Stomach smooth muscle (tissue), 2 donors: Measurements from ENCODE around the gene PODXL2.

Source experiments
- H3K27ac ChIP-seq: one replicate; pipeline ENCODE4 v1.7.0; 2013; ENCODE audit warnings: mild to moderate bottlenecking, low read length, inconsistent platforms
- H3K27me3 ChIP-seq, 2 donors: one replicate each; pipeline ENCODE4 v1.7.0; 2013; ENCODE audit warnings: low read length in 2 of 2; ENCODE audit not compliant: insufficient read depth in 2 of 2, control insufficient read depth in 1 of 2
- H3K36me3 ChIP-seq, 2 donors: one replicate each; pipeline ENCODE4 v1.7.0; 2013; ENCODE audit warnings: low read length in 2 of 2; ENCODE audit not compliant: control insufficient read depth in 2 of 2, insufficient read depth in 2 of 2
- H3K4me1 ChIP-seq: one replicate; pipeline ENCODE4 v1.7.0; 2013; ENCODE audit warnings: low read length; ENCODE audit not compliant: control insufficient read depth, insufficient read depth
- H3K4me3 ChIP-seq, 2 donors: one replicate each; pipeline ENCODE4 v1.7.0; 2013; ENCODE audit warnings: low read length in 2 of 2
- H3K9ac ChIP-seq, 2 donors: one replicate each; pipeline ENCODE4 v1.7.0; 2013; ENCODE audit warnings: low read length in 2 of 2, mild to moderate bottlenecking in 1 of 2
- H3K9me3 ChIP-seq, 2 donors: one replicate each; pipeline ENCODE4 v1.7.0; 2013; ENCODE audit warnings: low read length in 2 of 2; ENCODE audit not compliant: control insufficient read depth in 2 of 2
- donor health status: healthy.
- donor health status: Pancreatic carcinoma.

PODXL2 gene

DNA sequence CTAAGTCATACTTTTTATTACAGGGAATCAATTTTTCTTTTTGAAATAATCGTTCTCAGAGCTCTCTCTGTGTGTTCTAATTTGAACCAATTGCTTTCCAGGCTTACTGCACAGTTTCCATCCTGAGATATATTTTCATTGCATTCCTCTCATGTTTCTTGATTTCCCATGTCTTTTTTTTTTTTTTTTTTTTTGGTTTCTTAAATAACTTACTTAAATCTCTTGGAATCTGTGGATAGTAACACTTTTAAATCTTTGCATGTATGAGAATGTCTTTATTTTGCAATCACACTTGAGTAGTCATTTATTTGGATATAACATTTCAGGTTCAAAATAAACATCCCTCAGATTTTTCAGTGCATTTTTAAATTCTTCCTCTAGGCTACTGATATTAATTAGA, 29.2 kb downstream of the PODXL2 start:
- Histone ChIP-seq H3K27me3 (no peaks in the 10 kb centered on the region), H3K27ac (no peak overlapping the region), H3K4me3 (no peak overlapping the region), H3K36me3 (no peaks in the 10 kb centered on the region), H3K9me3 (no peaks in the 10 kb centered on the region), H3K9ac (no peak overlapping the region), H3K4me1 (peaks cover 7% of the 10 kb centered on the region)

DNA sequence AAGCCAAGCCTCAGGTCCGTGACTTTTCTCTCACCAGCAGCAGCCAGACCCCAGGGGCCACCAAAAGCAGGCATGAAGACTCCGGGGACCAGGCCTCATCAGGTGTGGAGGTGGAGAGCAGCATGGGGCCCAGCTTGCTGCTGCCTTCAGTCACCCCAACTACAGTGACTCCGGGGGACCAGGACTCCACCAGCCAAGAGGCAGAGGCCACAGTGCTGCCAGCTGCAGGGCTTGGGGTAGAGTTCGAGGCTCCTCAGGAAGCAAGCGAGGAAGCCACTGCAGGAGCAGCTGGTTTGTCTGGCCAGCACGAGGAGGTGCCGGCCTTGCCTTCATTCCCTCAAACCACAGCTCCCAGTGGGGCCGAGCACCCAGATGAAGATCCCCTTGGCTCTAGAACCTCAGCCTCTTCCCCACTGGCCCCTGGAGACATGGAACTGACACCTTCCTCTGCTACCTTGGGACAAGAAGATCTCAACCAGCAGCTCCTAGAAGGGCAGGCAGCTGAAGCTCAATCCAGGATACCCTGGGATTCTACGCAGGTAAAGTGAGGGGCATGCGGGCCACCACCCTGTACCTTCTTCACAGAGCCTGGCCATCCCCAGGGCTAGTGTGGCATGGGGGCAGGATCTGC, 31.8 kb downstream of the PODXL2 start:
- no peaks in the 10 kb centered on the region for H3K27me3 ChIP-seq
- H3K36me3 ChIP-seq: no peaks in the 10 kb centered on the region
- H3K9ac ChIP-seq: no peak overlapping the region
- no peak overlapping the region for H3K4me3 ChIP-seq
- H3K9me3 ChIP-seq: no peaks in the 10 kb centered on the region
- H3K27ac ChIP-seq: no peak overlapping the region
- H3K4me1 ChIP-seq: peaks cover 2% of the 10 kb centered on the region

DNA sequence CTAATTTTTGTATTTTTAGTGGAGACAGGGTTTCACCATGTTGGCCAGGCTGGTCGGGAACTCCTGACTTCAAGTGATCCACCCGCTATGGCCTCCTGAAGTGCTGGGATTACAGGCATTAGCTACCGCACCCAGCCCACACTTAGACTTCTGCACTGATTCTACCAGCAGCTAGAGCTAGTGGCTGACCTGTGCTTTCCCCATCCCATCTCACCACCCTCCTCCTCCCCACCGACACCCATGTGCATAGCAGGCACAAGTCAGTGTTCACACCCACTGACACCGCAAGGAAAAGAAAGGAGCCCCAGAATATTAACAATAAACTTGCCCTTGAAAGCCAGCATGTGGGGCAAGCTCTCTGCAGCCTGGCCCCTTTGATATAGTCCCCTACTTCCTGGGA, 32.6 kb downstream of the PODXL2 start:
- Histone ChIP-seq H3K36me3 (no peaks in the 10 kb centered on the region), H3K27ac (no peak overlapping the region), H3K4me3 (no peak overlapping the region), H3K27me3 (no peaks in the 10 kb centered on the region), H3K9me3 (no peaks in the 10 kb centered on the region), H3K9ac (no peak overlapping the region), H3K4me1 (no peaks in the 10 kb centered on the region)

DNA sequence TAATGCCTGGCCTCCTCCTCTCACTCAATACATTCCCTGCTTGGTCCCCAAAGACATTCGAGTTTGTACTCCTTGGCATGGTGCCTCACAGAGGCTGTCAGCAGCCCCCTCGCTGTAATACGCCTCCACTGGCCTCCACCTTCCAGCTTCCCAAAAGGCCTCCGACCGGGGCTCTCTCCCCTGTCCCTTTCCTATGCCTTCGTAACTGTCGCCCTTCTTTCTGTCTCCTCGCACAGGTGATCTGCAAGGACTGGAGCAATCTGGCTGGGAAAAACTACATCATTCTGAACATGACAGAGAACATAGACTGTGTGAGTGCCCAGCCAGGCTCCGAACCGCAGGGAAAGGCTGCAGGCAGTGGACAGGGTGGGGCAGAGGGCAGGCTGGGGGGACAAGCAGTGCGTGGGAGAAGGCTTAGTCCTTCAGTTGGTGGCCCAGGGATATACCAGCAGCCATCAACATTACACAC, 33.0 kb downstream of the PODXL2 start:
- H3K9me3 ChIP-seq: no peaks in the 10 kb centered on the region
- no peak overlapping the region for H3K4me3 ChIP-seq
- no peaks in the 10 kb centered on the region for H3K36me3 ChIP-seq
- H3K4me1 ChIP-seq: no peaks in the 10 kb centered on the region
- H3K27ac ChIP-seq: no peak overlapping the region
- no peak overlapping the region for H3K9ac ChIP-seq
- H3K27me3 ChIP-seq: no peaks in the 10 kb centered on the region

DNA sequence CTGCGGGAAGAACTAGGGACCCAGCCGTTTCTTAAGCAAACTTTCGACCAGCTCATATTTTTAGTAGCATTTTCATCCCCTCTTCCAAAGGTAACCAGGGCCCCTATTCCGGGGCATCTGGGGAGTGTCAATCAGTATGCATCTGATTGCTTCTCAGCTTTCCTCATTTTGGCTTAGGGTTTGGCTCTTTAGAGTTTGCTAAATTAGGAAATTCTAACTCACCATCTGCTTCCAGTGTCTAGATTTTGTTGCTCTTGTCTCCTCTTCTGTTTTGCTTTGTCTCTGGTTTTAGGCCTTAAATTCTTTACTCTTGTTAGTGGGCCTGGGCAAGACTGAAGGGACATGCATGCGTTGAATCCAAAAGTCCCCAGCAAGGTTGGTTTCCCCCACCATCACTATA, 34.2 kb downstream of the PODXL2 start:
- Histone ChIP-seq H3K36me3 (no peaks in the 10 kb centered on the region), H3K9me3 (no peaks in the 10 kb centered on the region), H3K4me1 (no peaks in the 10 kb centered on the region), H3K4me3 (no peak overlapping the region), H3K27ac (no peak overlapping the region), H3K9ac (no peak overlapping the region), H3K27me3 (no peaks in the 10 kb centered on the region)

DNA sequence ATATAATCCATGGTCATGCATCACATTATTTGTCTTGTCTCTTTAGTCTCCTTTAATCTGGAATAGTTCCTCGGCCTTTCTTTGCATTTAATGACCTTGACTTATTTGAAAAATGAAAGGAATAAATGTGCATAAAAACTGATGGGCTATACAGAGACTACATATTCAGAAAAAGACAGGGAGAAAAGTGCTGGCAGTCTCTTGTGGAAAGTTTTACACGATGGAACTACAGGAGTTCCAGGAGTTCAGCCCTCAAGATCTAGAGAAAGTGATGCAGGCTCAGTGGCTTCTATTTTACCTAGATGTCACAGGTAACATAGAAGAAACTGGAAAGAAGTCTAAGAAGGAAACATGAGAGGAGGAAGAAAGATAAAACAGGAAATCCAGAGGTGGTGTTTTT, 36.2 kb downstream of the PODXL2 start:
- H3K9me3 ChIP-seq: no peaks in the 10 kb centered on the region
- no peaks in the 10 kb centered on the region for H3K36me3 ChIP-seq
- H3K4me1 ChIP-seq: no peaks in the 10 kb centered on the region
- no peak overlapping the region for H3K4me3 ChIP-seq
- H3K27me3 ChIP-seq: no peaks in the 10 kb centered on the region
- H3K27ac ChIP-seq: no peak overlapping the region
- no peak overlapping the region for H3K9ac ChIP-seq

DNA sequence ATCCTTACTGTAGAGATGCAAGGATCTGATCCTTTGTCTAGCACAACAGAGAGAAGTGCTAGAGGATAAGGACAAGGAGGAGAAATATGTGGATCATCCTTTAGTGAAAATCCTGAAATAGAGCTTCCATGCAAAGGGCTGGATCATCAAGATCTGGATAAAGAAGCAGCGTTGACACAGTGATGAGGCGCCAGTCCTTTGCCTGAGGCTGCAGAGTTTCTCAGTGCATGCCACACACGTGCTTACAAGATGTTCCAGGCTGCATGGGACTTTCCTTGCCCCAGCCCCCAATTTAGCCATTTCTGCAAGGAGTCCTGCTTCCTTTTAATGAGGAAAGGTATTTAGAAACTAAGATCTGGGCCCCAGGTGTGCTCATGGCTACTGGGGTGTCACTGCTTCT, 36.6 kb downstream of the PODXL2 start:
- Histone ChIP-seq H3K27ac (no peak overlapping the region), H3K27me3 (no peaks in the 10 kb centered on the region), H3K9me3 (no peaks in the 10 kb centered on the region), H3K9ac (no peak overlapping the region), H3K4me3 (no peak overlapping the region), H3K4me1 (no peaks in the 10 kb centered on the region), H3K36me3 (no peaks in the 10 kb centered on the region)

DNA sequence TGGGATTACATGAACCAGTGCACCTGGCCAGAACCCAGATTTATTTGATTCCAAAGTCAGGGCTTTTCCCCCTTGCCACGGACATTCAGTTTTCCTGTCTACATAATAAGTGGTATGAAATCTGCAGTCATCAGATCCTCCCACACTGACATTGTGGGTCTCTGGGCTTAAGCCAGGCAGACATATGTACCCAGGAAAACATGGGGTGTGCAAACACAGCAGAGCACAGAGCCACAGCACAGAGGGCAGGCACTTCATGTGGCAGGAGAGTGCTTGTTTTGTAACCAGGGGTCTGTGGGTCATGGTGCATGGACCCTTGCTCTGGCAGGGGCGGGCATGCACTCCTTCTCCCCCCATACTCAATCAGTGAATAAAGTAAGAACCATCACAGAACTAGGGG, 37.7 kb downstream of the PODXL2 start:
- Histone ChIP-seq H3K27me3 (no peaks in the 10 kb centered on the region), H3K36me3 (no peaks in the 10 kb centered on the region), H3K4me3 (no peak overlapping the region)

DNA sequence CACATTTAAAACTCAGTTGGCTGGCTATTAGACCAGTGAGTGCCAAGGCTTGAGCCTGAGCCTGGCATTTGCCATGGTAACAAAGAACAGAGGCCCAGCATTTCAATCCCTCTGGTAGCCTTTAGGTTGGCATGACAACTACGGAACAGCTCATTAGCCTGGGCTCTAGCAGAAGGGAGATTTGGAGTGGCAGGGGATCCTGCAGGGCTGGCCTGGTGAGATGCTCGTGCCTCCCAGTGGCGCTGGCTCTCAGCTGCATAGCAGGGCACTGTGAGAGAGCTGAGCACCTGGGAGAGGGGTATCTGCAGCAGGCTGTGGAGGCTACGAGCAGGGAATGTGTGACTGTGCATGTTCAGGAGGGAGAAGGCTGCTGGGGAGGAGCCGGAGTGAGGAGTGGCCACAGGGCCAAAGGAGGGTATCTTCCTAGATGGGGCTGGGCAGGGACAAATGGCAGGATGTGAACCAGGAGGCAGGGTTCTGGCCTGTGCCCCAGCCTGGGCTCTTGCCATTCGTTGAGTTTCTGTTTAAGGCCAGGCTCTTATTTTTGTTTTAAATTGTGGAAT, 38.2 kb downstream of the PODXL2 start:
- no peaks in the 10 kb centered on the region for H3K27me3 ChIP-seq
- no peaks in the 10 kb centered on the region for H3K36me3 ChIP-seq
- no peak overlapping the region for H3K9ac ChIP-seq
- no peak overlapping the region for H3K4me3 ChIP-seq
- H3K27ac ChIP-seq: no peak overlapping the region
- H3K4me1 ChIP-seq: peaks cover 9% of the 10 kb centered on the region
- H3K9me3 ChIP-seq: no peaks in the 10 kb centered on the region

More for the DNA sequence above, 37.7 kb downstream of the PODXL2 start:
- Histone ChIP-seq H3K4me1 (peaks cover 4% of the 10 kb centered on the region), H3K27ac (no peak overlapping the region), H3K9ac (no peak overlapping the region), H3K9me3 (no peaks in the 10 kb centered on the region)

DNA sequence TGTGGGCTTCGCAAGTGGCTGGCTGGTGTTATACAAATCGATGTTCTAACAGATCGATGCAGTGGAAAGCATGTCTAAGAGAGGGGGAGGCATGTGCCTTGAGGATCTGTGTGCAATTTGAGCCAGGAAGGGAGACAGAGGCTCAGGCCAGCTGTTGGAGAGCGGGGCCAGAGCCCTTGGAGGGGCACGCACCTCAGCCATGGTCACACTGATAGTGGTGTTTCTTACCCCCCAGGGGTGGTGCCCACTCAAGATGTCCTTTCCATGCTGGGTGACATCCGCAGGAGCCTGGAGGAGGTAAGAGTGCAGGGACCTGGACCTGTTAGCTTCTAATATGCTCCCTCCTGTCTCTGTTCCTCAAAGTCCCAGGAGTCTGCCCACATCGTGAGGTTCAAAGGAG, 39.9 kb downstream of the PODXL2 start:
- Histone ChIP-seq H3K9ac (no peak overlapping the region), H3K36me3 (no peaks in the 10 kb centered on the region), H3K4me1 (peaks cover 18% of the 10 kb centered on the region), H3K9me3 (no peaks in the 10 kb centered on the region), H3K27ac (no peak overlapping the region), H3K4me3 (no peak overlapping the region), H3K27me3 (no peaks in the 10 kb centered on the region)

DNA sequence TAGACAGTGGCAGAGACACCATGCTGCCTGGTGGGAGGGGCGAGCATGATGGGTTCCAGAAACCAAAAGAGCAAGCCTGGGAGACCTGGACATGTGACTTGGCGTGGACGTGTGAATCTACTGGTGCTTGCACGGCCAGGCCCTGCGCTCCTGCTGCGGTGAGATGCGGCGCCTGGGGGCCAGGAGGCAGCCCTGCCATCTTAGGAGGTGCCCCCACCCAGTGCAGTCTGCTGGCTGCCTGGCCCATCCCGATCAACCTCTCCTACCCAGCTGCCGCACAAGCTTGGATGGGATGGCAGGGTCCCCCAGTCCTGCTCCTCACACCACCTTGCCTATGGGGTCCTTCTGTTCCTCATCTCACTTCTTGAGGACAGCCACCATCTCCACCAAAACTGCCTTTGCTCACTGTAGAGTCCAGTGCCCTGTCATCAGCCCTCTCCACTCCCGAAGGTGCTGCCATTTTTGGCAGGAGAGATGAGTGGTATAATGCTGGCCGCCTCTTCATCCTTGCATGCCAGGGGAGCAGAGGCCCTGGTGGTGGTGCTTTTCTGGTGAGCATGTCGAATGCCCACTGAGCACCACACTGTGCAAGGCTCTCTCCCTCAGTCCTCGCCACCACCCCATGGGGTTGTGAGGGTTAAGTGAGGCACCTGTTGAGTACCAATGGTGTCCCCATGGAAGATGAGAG, 40.7 kb downstream of the PODXL2 start:
- H3K4me3 ChIP-seq: no peak overlapping the region
- no peaks in the 10 kb centered on the region for H3K27me3 ChIP-seq
- no peaks in the 10 kb centered on the region for H3K9me3 ChIP-seq

More for the DNA sequence above, 40.7 kb downstream of the PODXL2 start:
- H3K4me1 ChIP-seq: peaks cover 25% of the 10 kb centered on the region
- H3K9ac ChIP-seq: no peak overlapping the region
- H3K36me3 ChIP-seq: no peaks in the 10 kb centered on the region
- H3K27ac ChIP-seq: no peak overlapping the region
